ENCODE data around the gene GABARAP.

GRCh38 chr17:7262192-7262934 lies 20.1 kb upstream of the GABARAP start, which contains the start of gene CLDN7:
- peak in 3 of 4 donors; percentile 20 to 80 (median 69) for TF ChIP-seq POLR2A (IDR thresholded peaks at IDR 0.05)
- TF ChIP-seq, protein P1, sequence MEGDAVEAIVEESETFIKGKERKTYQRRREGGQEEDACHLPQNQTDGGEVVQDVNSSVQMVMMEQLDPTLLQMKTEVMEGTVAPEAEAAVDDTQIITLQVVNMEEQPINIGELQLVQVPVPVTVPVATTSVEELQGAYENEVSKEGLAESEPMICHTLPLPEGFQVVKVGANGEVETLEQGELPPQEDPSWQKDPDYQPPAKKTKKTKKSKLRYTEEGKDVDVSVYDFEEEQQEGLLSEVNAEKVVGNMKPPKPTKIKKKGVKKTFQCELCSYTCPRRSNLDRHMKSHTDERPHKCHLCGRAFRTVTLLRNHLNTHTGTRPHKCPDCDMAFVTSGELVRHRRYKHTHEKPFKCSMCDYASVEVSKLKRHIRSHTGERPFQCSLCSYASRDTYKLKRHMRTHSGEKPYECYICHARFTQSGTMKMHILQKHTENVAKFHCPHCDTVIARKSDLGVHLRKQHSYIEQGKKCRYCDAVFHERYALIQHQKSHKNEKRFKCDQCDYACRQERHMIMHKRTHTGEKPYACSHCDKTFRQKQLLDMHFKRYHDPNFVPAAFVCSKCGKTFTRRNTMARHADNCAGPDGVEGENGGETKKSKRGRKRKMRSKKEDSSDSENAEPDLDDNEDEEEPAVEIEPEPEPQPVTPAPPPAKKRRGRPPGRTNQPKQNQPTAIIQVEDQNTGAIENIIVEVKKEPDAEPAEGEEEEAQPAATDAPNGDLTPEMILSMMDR (IDR thresholded peaks at IDR 0.05) = peak in 2 of 6 experiments; percentile 7 to 9
